ENCODE data around the gene LCE7A.

The LCE7A gene

GRCh38 chr1:152906023-152906565 lies 46.3 kb downstream of the LCE7A start:
- POLR2A ChIA-PET, result no interaction called here
- Histone ChIP-seq H3K27ac (ENCODE audit: extremely low read depth, low read depth, low read length) (no peak overlapping the region), H3K4me3 (ENCODE audit: low read depth, low read length) (no peak overlapping the region), H3K36me3 (ENCODE audit: control insufficient read depth in 2 of 2, insufficient read depth in 1 of 2, low read length in 2 of 2) (no peaks in the 10 kb centered on the region), H3K4me1 (ENCODE audit: control insufficient read depth, insufficient read depth, low read length) (no peaks in the 10 kb centered on the region), H3K9me3 (ENCODE audit: control insufficient read depth, insufficient read depth, low read depth, low read length) (no peaks in the 10 kb centered on the region)
- no peak for TF ChIP-seq ZNF10 (tag by site-specific recombination; IDR thresholded peaks at IDR 0.05)
- TF ChIP-seq ZNF629 (tag by site-specific recombination; IDR thresholded peaks at IDR 0.05), result peak; percentile 44; the same call in 1 of the 2 replicates
- peak; percentile 49; the same call in 1 of the 2 replicates for TF ChIP-seq SCRT2 (tag by site-specific recombination; IDR thresholded peaks at IDR 0.05)
- no peak for TF ChIP-seq ZNF548 (tag by site-specific recombination; IDR thresholded peaks at IDR 0.05)
- TF ChIP-seq ATF2 (tag by site-specific recombination; IDR thresholded peaks at IDR 0.05; ENCODE audit: low read depth), result peak; percentile 46; the same call in 1 of the 2 replicates
- TF ChIP-seq TCF7L2 (IDR thresholded peaks at IDR 0.05; ENCODE audit: borderline replicate concordance, low read depth, low read length), result no peak
- TF ChIP-seq ZNF366 (tag by site-specific recombination; conservative IDR thresholded peaks at IDR 0.05), result peak; percentile 66
- TF ChIP-seq ZNF114 (tag by site-specific recombination; IDR thresholded peaks at IDR 0.05), result no peak
- peak; percentile 61 for TF ChIP-seq ZNF335 (tag by site-specific recombination; conservative IDR thresholded peaks at IDR 0.05)
- TF ChIP-seq ZBTB10 (tag by site-specific recombination; IDR thresholded peaks at IDR 0.05), result 0 out of 2 replicates have a peak, but pooled peaks have one; percentile 28
- peak; percentile 16; the same call in 1 of the 2 replicates for TF ChIP-seq SP3 (tag by site-specific recombination; IDR thresholded peaks at IDR 0.05)
- TF ChIP-seq ZBTB48 (tag by site-specific recombination; IDR thresholded peaks at IDR 0.05), result peak; percentile 65; the same call in 1 of the 2 replicates
- TF ChIP-seq ZNF843 (tag by site-specific recombination; IDR thresholded peaks at IDR 0.05), result no peak
- TF ChIP-seq ZBTB21 (tag by site-specific recombination; IDR thresholded peaks at IDR 0.05), result peak; percentile 82
- no peak for TF ChIP-seq ZNF362 (tag by site-specific recombination; IDR thresholded peaks at IDR 0.05)
- TF ChIP-seq OSR2 (tag by site-specific recombination; IDR thresholded peaks at IDR 0.05), result no peak
- TF ChIP-seq ZFP37 (tag by site-specific recombination; IDR thresholded peaks at IDR 0.05), result peak; percentile 85; the same call in 1 of the 2 replicates
- TF ChIP-seq KLF17 (tag by site-specific recombination; IDR thresholded peaks at IDR 0.05), result 0 out of 2 replicates have a peak, but pooled peaks have one; percentile 34
- CTCF ChIA-PET, result no interaction called here
